Amygdala (tissue), 56 donors: Measurements from ENCODE around the gene COQ4.
"Not testable (repeated sequence)": the region's sequence is repeated elsewhere in the genome, so short reads cannot be mapped to it uniquely, and the experiment has no call there.

ENCODE experiments used
- DNase-seq, 56 donors: peaks; one replicate each; lab custom pipeline; 2025; lab: John Stamatoyannopoulos, UW

The COQ4 gene

DNA sequence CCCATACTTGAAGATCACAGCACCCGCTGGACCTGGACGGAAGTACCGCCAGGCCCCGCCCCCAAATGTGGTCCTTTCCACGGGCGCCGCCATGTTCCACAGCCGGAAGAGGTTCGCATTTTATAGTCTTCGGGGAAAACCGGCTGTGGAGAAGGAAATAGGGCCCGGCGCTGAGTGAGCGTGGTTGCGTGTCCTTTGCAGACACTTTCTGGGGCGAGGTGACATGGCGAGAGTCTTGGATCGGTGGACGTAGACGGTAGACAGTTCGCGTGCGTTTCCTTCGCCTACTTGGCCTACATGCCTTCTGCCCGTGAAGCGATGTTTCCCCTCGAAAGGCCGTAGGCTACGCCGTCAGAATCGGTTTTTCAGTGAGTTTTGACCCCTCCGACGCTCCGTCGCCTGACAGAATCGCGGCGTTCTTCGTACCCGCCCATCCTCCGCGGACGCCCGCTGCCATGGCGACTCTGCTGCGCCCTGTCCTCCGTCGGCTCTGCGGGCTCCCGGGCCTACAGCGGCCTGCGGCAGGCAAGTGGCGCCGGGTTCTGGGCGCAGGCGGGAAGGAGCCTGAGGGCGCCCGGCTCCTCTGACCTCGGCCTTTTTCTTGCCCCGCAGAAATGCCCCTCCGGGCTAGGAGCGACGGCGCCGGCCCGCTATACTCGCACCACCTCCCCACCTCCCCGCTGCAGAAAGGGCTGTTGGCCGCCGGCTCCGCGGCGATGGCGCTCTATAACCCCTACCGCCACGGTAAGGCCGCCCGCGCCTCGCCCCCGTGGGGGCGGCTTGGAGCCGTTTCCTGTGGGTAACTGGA, at the start of gene COQ4, which contains the start of gene TRUB2:
COQ4 (plus strand) TSS at position 436 of the 808 bp plus-strand sequence; CDS start at position 456, 20 bp downstream.
TRUB2 (minus strand) TSS at position 44 of the 808 bp plus-strand sequence; CDS start at position 5, 39 bp downstream.
- peak; percentile 62 to 98 (median 92) for DNase-seq

DNA sequence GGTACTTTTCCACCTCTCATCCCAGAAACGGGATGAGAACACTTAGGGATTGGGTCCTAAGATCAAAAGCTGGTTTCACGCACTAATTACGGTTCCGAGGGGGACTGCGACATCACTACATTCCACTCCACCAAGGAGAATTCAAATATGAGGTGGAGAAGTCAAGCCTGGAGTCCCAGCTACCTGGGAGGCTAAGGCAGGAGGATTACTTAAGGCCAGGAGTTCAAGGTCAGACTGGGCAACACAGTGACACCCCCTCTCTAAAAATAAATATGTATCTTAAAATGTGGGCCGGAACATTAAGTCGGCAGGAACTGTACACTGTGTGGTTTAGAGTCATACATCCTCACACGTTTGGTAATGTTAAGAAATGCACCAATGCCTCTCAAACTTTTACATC, 48.4 kb upstream of the COQ4 start:
- DNase-seq, result no peak

DNA sequence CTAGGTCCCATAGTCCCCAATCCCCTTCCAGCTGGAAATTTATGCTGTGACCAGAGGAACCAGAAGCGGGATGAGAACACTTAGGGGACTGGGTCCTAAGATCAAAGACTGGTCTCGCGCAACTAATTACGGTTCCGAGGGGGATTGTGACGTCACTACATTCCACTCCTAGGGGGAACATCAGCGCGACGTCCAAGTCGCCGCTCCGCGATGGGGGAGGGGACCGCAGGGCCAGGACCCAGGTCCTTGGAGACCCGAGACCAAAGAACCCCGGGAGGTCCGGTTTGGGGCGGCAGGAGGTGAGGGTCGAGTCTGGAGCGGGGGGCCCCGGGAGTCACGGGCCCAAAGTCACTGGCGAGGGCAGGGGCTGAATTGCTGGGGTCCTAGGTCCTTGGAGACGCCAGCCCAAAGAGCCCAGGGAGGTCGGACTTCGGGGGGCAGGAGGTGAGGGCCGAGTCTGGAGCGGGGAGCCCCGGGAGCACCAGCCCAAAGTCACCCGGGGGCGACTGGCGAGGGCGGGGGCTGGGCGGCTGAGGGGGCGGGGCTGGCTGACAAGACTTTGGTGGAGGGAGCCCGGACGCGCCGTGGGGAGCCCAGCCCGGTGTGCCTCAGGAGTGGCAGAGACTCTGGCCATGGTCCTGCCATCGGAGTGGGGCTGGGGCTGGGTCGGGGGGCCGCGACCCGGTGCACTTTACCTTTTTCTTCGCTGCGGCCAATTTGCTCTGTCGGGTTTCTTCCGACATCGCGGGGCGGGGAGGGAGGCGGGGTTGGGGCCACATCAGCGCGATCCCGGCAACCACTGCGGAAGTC, 47.2 kb upstream of the COQ4 start, which contains the start of gene GOLGA2:
GOLGA2 (minus strand) TSS at position 810 of the 810 bp plus-strand sequence; CDS start at position 779, 31 bp downstream.
- DNase-seq, result peak in 4 of 56 donors; percentile 49 to 71 (median 55)

DNA sequence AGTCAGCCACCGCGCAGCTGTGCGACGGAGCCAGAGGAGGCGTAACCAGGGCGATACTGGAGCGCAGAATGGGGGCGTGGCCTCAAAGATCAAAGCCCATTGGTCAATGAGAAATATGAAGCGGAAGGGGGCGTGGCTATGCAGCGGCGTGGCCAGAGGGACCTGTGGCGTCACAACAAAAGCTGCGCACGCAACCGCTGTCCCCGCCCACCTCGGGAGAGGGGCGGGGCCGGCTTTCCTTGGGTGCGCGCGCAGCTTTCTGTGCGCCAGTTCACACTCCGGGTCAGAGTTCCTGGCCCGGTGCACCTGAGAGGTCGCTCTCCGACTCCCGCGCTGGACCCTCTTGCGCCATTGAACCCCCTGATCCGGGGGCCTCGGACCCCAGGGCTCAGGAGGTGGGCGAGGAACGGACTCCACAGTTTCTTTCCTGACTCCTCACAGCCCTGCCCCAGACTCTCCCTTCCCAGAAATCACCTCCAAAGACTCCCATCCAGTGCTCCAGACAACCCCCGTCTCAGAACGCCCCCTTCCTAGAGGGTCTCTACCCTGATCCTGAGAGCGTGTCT, 46.5 kb upstream of the COQ4 start, which contains the start of gene SWI5:
SWI5 (plus strand) TSS at position 269 of the 566 bp plus-strand sequence.
- DNase-seq, result peak; percentile 80 to 99 (median 98)

DNA sequence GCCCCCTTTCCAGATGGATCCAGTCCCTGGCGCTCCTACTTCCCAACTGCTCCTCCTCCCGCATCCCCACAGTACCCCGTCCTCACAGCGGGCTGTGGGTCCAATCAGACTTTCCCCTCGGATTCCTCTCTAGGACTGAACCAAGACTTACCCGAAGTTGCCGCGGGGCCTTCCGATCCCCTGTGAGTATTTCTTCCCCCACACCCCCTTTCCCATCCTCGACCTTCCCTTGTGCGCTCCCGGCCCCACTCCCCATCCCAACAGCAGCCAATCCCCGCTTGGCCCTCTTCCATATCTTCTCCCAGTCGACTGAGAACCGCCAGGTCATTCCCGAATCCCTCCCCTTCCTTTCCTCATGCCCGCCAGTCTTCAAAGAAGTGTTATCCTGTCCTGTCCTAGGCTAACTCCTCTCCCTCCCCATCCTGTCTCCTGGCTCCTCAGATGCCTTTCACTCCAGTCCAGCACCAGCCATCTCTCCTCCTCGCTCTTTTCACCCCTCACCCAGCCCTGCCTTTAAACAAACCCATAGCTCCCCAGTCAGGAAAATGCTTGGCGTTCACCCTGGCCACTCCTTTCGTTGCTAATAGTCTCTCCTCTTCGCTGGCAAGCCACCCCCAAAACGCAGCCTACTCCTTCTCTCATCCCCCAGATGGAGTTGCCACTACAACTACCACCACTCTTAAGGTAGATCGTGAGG, 45.9 kb upstream of the COQ4 start:
- peak in 2 of 56 donors; percentile 31 to 44 for DNase-seq

DNA sequence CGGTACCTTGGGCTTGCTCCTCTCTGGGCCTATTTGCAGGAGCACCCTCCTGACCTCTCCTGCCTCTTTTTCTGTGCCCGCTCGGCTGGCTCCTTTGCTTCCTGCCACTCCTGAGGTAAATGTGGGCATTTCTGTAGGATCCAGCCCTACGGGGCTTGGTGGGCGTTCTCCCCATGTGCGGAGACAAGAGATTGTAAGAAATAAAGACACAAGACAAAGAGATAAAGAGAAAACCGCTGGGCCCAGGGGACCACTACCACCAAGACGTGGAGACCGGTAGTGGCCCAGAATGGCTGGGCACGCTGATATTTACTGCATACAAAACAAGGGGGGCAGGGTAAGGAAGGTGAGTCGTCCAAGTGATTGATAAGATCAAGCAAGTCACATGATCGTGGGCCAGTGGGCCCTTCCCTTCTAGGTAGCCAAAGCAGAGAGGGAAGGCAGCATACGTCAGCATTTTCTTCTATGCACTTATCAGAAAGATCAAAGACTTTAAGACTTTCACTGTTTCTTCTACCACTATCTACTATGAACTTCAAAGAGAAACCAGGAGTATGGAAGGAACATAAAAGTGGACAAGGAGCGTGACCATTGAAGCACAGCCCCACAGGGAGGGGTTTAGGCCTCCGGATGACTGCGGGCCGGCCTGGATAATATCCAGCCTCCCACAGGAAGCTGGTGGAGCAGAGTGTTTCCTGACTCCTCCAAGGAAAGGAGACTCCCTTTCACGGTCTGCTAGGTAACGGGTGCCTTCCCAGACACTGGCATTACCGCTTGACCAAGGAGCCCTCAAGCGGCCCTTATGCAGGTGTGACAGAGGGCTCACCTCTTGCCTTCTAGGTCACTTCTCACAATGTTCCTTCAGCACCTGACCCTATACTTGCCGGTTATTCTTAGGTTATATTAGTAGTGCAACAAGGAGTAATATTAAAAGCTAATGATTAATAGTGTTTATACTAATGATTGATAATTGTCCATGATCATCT, 43.3 kb upstream of the COQ4 start:
- not testable (repeated sequence) for DNase-seq

DNA sequence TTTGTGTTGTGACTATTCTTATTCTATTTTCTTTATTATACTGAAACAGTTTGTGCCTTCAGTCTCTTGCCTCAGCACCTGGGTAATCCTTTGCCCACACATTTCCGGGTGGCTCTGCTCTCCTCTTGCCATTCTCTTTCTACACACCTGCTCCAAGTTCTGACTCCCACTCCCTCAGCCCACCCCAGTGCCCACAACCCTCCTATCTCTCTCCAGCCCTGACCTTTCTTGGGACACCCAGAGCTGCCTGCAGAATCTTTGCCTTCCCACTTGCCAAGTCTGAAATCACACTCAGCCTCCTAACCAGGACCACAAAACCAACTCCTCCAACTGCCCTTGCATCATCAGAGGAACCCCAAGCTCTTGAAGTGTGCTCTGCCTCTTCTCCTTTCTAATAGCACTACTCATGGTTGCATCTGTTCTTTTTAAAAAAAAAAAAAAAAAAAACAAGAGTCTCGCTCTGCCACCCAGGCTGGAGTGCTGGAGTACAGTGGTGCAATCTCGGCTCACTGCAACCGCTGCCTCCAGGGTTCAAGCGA, 42.5 kb upstream of the COQ4 start:
- DNase-seq, result no peak

DNA sequence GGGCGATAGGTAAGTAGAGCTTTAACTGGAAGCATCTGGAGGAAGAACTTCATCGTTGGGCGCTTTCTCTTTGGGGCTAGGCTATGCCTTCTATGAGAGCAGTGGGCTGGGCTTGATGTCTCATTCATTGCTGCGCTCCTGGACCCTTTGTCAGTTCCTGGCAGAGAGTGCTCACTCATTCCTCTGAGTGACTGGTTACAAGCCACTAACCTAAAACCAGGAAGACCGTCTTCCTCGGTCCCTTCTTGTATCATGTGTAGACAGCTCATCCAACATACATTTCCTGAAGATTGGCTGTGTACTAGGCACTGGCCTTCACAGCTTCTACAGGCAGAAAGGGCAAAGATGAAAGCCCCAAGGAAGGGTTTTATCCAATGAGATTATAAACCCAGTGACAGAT, 40.1 kb upstream of the COQ4 start:
- no peak for DNase-seq

DNA sequence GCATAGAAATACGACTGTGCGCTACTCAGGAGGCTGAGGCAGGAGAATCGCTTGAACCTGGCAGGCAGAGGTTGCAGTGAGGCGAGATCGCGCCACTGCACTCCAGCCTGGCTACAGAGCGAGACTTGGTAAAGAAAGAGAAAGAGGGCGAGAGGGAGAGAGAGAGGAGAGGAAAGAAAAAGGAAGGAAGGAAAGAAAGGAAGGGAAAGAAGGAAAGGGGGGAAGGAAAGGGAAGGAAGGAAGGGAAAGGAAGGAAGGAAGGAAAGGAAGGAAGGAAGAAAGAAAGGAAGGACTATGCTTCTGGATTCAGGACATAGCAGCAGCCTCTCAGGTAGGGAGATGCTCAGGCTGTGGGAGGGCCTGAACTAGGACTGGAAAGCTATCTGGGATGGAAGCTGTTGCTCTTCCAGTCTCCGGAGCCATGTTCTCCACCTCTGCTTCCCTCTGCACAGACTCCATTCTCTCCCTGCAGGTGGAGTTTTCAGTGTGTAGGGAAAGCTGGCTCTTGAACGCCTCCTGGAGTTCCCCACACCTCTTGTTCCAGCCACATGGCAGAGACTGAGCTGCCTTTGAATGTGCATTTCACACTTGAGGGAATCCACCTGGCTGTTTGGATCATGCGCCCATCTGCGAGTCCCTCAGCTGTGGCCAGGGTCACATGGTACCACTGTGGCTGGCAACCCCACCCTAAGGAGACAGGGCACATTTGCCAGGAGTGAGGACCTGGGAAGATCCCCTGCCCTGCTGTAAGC, 37.4 kb upstream of the COQ4 start:
- DNase-seq, result no peak

DNA sequence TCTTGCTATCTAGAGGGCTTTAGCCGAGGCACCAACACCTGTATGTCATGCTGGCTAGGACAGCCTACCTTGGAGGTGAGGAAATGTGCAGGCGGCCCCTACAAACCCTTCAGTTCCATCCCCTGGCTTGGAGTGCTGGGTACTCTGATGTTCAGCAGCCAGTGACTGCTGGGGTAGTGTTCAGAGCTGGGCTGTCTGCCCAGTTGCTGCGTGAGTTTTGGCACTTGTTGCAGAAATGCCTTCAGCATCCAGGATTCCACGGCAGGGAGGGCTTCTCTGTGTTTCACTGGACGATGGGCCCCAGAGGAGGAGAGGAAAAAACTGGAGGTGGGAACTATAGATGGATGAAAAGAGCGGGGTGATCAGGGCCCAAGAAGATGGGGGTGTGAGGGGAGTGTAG, 36.2 kb upstream of the COQ4 start:
- peak in 53 of 56 donors; percentile 4 to 87 (median 57) for DNase-seq

DNA sequence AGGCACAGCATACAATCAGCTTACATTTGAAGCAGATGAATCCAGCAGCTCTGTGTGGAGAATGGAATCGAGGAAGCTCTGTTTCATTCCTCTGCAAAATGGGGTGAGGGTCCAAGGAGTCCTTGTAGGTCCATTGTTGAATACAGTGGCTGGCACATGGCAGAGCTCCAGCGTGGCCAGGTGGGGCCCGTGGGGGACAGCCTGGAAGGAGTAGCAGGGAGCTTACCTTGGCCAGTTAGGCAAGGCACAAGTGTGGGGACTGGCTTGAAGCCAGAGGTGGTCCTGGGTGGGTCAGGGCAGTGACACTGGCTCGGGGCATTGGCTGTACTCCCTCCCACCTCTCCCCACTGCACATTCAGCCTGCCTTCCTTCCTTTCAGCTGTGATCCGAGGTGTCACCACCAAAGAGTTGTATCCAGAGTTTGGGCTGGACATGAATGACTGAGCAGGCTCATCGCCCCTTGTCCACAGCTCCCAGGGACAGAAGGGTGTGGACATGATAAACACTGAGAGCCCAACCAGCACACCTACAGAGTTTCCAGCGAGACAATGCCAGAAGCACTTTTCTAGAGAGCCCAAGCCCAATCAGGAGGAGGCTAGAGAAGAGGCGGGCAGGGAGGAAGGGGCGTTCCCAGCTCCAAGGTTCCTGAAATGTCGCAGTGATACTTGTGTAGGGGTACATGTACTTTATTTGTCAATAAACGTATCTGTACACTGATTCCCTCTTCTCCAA, 34.2 kb upstream of the COQ4 start:
- no peak for DNase-seq

DNA sequence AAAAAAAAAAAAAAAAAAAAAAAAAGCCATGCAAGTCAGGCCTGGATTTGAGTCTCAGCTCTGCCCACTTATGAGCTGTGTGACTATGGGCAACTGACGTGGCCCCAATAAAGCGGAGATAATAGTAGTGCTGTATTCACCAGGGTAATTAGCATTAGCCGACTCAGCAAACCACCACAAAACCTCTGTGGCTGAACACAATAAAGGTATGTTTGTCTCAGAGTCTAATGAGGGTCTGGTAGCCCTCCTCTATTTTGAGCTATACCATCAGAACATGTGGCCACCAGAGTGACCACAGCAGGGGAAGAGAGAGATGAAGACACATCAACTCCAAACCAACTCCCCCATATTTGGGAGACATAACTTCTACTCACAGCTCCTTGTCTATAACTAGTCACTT, 30.6 kb upstream of the COQ4 start:
- DNase-seq, result no peak

DNA sequence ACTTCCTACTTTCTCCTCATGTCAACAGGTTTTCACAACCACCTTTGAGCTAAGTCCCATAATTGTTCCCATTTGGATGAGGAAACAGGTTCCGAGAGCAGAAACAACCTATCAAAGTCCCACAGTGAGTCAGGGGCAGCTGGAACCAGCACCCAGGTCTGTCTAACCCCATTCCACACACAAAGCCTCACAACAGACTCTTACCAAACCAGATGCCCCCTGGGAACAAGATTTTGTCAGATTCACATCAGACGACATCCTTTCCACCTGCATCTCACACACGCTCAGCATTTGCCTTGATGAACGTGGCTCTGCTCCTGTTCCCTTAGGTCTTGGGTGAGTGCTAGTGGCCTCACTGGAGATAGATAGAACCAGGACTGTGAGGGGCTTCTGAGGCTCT, 29.5 kb upstream of the COQ4 start:
- DNase-seq, result no peak

DNA sequence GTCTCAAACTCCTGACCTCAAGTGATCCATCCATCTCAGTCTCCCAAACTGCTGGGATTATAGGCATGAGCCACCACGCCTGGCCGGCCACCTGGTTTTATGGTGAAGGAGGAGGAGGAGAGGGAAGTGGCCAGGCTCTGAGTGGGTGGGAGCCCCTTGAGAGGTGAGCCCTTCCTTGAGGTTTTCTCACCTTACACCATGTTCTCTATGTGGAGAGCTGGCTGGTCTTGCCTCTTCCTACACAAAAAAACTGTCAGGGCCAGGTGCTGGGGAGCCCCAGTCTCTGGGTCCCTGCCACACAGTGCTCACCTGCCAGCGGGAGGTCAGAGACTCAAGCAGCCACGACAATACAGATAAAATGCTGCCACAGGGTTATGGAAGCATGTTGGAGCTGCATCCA, 28.5 kb upstream of the COQ4 start:
- DNase-seq, result no peak

DNA sequence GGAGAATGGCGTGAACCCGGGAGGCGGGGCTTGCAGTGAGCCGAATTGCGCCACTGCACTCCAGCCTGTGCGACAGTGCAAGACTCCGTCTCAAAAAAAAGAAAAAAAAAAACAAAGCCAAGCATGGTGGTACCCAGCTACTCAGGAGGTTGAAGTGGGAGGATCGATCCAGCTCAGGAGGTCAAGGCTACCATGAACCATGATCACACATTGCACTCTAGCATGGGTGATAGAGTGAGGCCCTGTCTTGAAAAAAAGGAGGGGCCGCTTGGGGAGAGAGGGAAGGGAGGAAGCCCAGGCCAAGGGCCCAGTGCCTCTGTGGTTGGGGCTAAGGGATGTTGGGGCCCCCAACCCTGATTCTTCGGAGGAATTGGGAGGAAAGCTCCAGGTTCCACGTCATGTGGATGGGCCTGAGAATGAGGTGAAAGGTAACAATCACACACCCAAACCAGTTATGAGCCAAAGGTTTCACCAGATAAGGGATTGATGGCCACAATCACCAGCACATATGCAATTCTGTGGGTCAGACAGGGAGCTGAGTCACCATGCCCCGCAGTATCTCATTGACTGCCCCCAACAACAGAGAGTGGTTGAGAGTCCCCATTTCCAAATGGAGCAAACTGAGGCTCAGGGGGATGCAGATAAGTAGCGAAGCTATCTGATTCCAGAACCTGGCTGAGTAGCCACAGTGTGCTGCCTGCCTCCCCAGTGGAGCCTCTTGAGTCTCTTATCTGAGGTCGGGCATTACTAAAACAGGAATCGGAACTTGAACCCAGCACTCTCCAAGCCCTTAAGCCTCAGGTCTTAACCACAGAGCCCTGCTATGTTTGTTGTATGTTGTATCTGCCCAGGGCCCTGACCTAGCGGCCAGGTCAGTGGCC, 26.1 kb upstream of the COQ4 start:
- DNase-seq, result no peak

DNA sequence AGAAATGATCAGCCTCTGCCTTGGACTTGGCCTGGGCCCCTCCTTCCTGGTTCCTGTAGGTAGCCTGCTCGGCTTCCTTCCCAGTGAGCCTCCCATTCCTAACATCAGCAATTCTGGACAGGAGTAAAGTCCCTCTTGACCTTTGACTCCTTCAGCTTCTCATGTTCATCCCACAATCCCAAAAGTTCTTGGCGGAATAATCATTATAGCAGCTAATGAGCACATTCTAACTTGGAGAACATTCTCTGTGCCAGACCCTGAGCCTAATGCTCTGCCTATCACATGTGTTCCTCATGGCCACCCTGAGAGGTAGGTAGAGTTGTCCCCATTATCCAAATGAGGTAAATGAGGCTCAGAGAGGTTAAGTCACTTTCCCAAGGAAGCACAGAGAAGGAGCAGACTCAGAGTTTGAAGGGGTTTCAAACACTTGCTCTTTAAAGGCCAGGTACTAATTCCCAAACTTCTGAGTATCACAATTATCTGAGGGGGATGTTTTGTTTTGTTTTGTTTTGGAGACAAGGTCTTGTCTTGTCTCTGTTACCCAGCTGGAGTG, 25.3 kb upstream of the COQ4 start:
- no peak for DNase-seq
